GM12891 (cell line): ENCODE results near the gene ZDHHC24.

ENCODE experiments used
- DNase-seq: peaks from one replicate; pipeline ENCODE4 v3.0.0; 2011; ENCODE audit warnings: low spot score; ENCODE audit not compliant: insufficient read length
- FAIRE-seq: peaks from 2 replicates; lab custom pipeline; 2011; peaks lifted over from hg19 to GRCh38; lab: Jason Lieb, UNC
- PAX5 ChIP-seq: IDR thresholded peaks from 2 replicates; pipeline ENCODE4 v1.6.1; 2011; ENCODE audit warnings: low read length, moderate library complexity, mild to moderate bottlenecking; ENCODE audit not compliant: insufficient read depth, severe bottlenecking
- POLR2A ChIP-seq: IDR thresholded peaks from 2 replicates; pipeline ENCODE4 v1.6.1; 2011; ENCODE audit warnings: low read depth, low read length, control low read depth
- POLR2AphosphoS5 ChIP-seq: IDR thresholded peaks from 2 replicates; pipeline ENCODE4 v1.6.1; 2011; ENCODE audit warnings: low read depth, low read length, control low read depth
- POU2F2 ChIP-seq: IDR thresholded peaks from 2 replicates; pipeline ENCODE4 v1.6.1; 2011; ENCODE audit warnings: low read depth, mild to moderate bottlenecking, control low read depth, low read length, moderate library complexity
- SPI1 ChIP-seq: IDR thresholded peaks from 2 replicates; pipeline ENCODE4 v1.6.1; 2011; ENCODE audit warnings: low read depth, low read length, control low read depth
- TAF1 ChIP-seq: IDR thresholded peaks from 2 replicates; pipeline ENCODE4 v1.6.1; 2011; ENCODE audit warnings: low read depth, low read length, control low read depth

ZDHHC24 gene

DNA sequence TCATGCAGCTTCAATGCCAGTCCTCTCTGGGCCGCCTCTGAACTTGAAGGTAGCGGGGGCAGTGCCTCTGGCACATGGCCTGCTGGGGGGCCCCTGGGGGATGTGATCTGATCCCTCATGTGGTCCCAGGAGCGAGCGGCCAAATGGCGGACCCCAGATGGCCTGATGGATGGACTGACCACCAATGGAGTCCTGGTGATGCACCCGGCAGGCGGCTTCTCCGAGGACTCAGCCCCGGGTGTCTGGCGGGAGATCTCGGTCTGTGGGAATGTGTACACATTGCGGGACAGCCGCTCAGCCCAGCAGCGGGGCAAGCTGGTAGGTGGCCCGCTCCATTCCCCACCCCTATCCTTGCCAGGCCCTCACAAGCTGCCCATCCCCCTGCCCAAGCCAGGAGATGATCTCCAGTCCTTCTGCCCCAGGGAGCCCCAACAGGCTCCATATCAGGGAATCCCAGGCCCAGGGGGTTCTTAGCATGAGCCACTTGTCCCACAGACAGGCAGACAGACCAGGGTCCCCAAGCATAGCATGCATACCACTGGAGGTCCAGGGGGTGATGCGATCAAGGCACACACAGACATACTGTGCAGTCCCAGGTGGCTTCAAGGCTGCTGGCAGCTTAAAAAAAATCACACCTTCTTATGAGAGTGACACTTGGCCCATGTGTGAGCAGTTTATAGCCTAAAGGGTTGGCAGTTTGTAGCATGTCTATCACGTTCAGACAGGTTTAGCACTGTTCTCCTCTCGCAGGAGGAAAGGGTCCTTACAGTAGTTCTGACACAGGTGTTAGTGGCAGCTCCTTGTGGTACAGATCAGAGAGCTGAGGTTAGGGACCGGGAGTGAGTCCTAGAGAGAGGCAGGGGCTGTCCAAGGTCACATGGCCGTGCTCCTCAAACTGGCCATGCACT is 72.0 kb downstream of the ZDHHC24 start:
- FAIRE-seq (no peak), DNase-seq (no peak)
- no peak for TF ChIP-seq POLR2A
- no peak for TF ChIP-seq POLR2AphosphoS5
- no peak for TF ChIP-seq TAF1
- no peak for TF ChIP-seq SPI1
- TF ChIP-seq POU2F2 = no peak

DNA sequence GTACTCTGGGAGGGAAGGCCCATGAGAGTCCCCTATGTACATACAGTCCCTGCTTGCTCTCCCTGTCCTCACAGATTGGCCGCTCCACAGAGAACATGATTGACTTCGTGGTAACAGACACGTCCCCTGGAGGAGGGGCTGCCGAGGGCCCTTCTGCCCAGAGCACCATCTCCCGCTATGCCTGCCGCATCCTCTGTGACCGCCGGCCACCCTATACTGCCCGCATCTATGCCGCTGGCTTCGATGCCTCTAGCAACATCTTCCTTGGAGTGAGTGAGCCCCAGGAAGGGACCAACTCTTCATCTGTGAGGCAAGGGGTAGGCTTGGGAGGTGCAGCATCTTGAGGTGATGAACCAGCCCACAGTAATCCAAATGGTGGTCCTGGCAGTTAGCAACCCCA is 72.7 kb downstream of the ZDHHC24 start:
- FAIRE-seq (no peak), DNase-seq (no peak)
- TF ChIP-seq POU2F2 (no peak), POLR2A (no peak), PAX5 (no peak), TAF1 (no peak), POLR2AphosphoS5 (no peak), SPI1 (no peak)

DNA sequence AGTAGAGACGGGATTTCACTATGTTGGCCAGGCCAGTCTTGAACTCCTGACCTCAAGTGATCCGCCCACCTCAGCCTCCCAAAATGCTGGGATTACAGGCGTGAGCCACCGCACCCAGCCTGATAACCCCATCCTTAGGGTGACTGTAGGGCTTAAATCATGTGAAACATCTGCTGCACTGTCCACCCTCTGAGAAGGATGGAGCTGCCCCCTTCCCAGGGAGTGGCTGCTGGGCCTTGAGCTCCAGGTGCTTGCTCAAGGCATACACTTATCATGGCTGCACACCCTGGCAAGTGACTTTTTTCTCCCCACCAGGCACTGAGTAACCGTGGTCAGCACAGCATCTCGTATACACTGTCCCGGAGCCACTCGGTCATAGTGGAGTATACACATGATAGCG is 73.8 kb downstream of the ZDHHC24 start:
- TF ChIP-seq SPI1 (no peak), TAF1 (no peak)
- no peak for DNase-seq
- no peak for FAIRE-seq

DNA sequence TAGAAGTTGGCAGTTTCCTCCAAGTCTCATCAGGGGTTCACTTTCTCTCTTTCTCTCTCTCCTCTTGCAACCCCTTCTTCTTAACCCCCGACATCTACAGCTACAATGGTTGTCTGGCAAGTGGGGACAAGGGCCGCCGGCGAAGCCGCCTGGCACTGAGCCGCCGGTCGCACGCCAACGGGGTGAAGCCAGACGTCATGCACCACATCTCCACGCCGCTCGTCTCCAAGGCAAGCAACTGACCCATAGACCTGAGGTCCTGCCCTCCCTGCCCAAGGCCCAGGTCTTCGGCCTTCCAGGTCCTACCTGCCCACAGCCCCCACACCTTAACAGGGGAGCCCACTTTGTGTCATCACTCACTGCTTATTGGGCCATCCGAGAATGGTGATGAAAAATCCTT is 74.7 kb downstream of the ZDHHC24 start:
- TF ChIP-seq TAF1 (no peak), POLR2AphosphoS5 (no peak), POLR2A (no peak), PAX5 (no peak), SPI1 (no peak), POU2F2 (no peak)
- FAIRE-seq (no peak), DNase-seq (no peak)
